GM23338 (cell line): ENCODE results near the gene DDX23. TPM values are rescaled to one million over a fixed set of nuclear protein-coding genes. Genes with fewer than 3 reads are reported as not detected.

Experiments used
- ATAC-seq: fragments of 200-7000 bp; cut with Tn5 transposase; 3 replicates; pipeline ENCODE4 v1.9.1; 2020
- DNase-seq: peaks from one replicate; pipeline ENCODE4 v3.0.0-alpha.2; 2015; ENCODE audit warnings: low spot score
- H2AFZ ChIP-seq: fragments of 200-600 bp; sonication (generic); 2 replicates; pipeline ENCODE4 v1.8.0; 2016; ENCODE audit warnings: antibody characterized with exemption, mild to moderate bottlenecking, moderate library complexity
- H3F3A ChIP-seq: fragments of 200-600 bp; sonication (generic); replicated peaks from 2 replicates; pipeline ENCODE4 v1.8.0; 2017; ENCODE audit warnings: antibody characterized with exemption, mixed run types, low read depth
- H3K27ac ChIP-seq: fragments of 200-600 bp; sonication (generic); 2 replicates; pipeline ENCODE4 v1.6.1; 2016; ENCODE audit warnings: low read depth
- H3K27me3 ChIP-seq: fragments of 200-600 bp; sonication (generic); 2 replicates; pipeline ENCODE4 v1.8.0; 2016; ENCODE audit warnings: mild to moderate bottlenecking, mixed run types, moderate library complexity; ENCODE audit not compliant: insufficient read depth
- H3K36me3 ChIP-seq: fragments of 200-600 bp; sonication (generic); 2 replicates; pipeline ENCODE4 v1.8.0; 2016; ENCODE audit warnings: mild to moderate bottlenecking; ENCODE audit not compliant: insufficient read depth
- H3K4me1 ChIP-seq: fragments of 200-600 bp; sonication (generic); 2 replicates; pipeline ENCODE4 v1.8.0; 2016; ENCODE audit warnings: mild to moderate bottlenecking, moderate library complexity; ENCODE audit not compliant: insufficient read depth
- H3K4me2 ChIP-seq: fragments of 200-600 bp; sonication (generic); 2 replicates; pipeline ENCODE4 v1.7.1; 2017; ENCODE audit warnings: mixed run types
- H3K4me3 ChIP-seq: fragments of 200-600 bp; sonication (generic); 2 replicates; pipeline ENCODE4 v1.6.1; 2016; ENCODE audit warnings: mixed run types
- H3K79me2 ChIP-seq: fragments of 200-600 bp; sonication (generic); replicated peaks from 2 replicates; pipeline ENCODE4 v1.8.0; 2017; ENCODE audit warnings: mild to moderate bottlenecking; ENCODE audit not compliant: insufficient read depth
- H3K9me2 ChIP-seq: fragments of 200-600 bp; sonication (generic); 2 replicates; pipeline ENCODE4 v1.8.0; 2017; ENCODE audit not compliant: insufficient read depth
- H4K20me1 ChIP-seq: fragments of 200-600 bp; sonication (generic); replicated peaks from 2 replicates; pipeline ENCODE4 v1.8.0; 2017; ENCODE audit warnings: mild to moderate bottlenecking; ENCODE audit not compliant: insufficient read depth
- H3K27ac Mint-ChIP-seq: 2 replicates; pipeline ENCODE4 v1.8.0; 2020; ENCODE audit warnings: inconsistent platforms, mild to moderate bottlenecking, moderate library complexity, mixed read lengths
- H3K27me3 Mint-ChIP-seq: 3 replicates; pipeline ENCODE4 v1.8.0; 2022; ENCODE audit warnings: low read depth, mild to moderate bottlenecking, moderate library complexity, mixed read lengths, inconsistent platforms; ENCODE audit not compliant: insufficient read depth, poor library complexity
- H3K36me3 Mint-ChIP-seq: 3 replicates; pipeline ENCODE4 v1.8.0; 2021; ENCODE audit warnings: low read depth, mild to moderate bottlenecking, inconsistent platforms, moderate library complexity, mixed read lengths
- H3K4me1 Mint-ChIP-seq: 3 replicates; pipeline ENCODE4 v1.8.0; 2020; ENCODE audit warnings: mild to moderate bottlenecking, inconsistent platforms, mixed read lengths
- H3K4me3 Mint-ChIP-seq: 3 replicates; pipeline ENCODE4 v1.8.0; 2021; ENCODE audit warnings: moderate library complexity, mild to moderate bottlenecking, inconsistent platforms, mixed read lengths
- H3K9me3 Mint-ChIP-seq: 3 replicates; pipeline ENCODE4 v1.8.0; 2020; ENCODE audit warnings: moderate library complexity, mild to moderate bottlenecking, inconsistent platforms, mixed read lengths
- CREB1 ChIP-seq: fragments of 250-450 bp; sonication (Bioruptor Pico); IDR thresholded peaks from 2 replicates; pipeline ENCODE4 v1.5.0; 2020; ENCODE audit warnings: low read depth, mild to moderate bottlenecking, moderate library complexity
- ETS1 ChIP-seq: IDR thresholded peaks from 2 replicates; pipeline ENCODE4 v1.6.1; 2016; ENCODE audit warnings: antibody characterized with exemption
- EZH2 ChIP-seq: fragments of 200-600 bp; sonication (generic); IDR thresholded peaks from one replicate; pipeline ENCODE4 v1.8.0; 2017; ENCODE audit warnings: antibody characterized with exemption, mild to moderate bottlenecking, low read depth; ENCODE audit not compliant: unreplicated experiment
- EZH2phosphoT487 ChIP-seq: fragments of 200-600 bp; sonication (generic); IDR thresholded peaks from one replicate; pipeline ENCODE4 v1.8.1; 2018; ENCODE audit warnings: antibody characterized with exemption; ENCODE audit not compliant: unreplicated experiment
- JUNB ChIP-seq: IDR thresholded peaks from one replicate; pipeline ENCODE4 v1.6.1; 2016; ENCODE audit warnings: antibody characterized with exemption; ENCODE audit not compliant: unreplicated experiment
- NANOG ChIP-seq: IDR thresholded peaks from 2 replicates; pipeline ENCODE4 v1.6.1; 2016; ENCODE audit warnings: antibody characterized with exemption, borderline replicate concordance
- POLR2AphosphoS5 ChIP-seq: IDR thresholded peaks from 2 replicates; pipeline ENCODE4 v1.6.1; 2016; ENCODE audit warnings: antibody characterized with exemption, low read depth
- STAT1 ChIP-seq: IDR thresholded peaks from one replicate; pipeline ENCODE4 v1.6.1; 2016; ENCODE audit warnings: antibody characterized with exemption; ENCODE audit not compliant: unreplicated experiment
- ZNF114 ChIP-seq: fragments of 250-450 bp; sonication (Bioruptor Pico); IDR thresholded peaks from 2 replicates; pipeline ENCODE4 v1.5.0; 2020; ENCODE audit warnings: mild to moderate bottlenecking, moderate library complexity
- ZNF331 ChIP-seq: fragments of 250-450 bp; sonication (Bioruptor Pico); IDR thresholded peaks from 2 replicates; pipeline ENCODE4 v1.5.0; 2020; ENCODE audit warnings: low read depth, mild to moderate bottlenecking, moderate library complexity
- polyA plus RNA-seq: library from polyadenylated mRNA; unstranded; fragments of >200 nt; fragmentation: Nextera tagmentation; extraction: Ambion mirVana; gene quantifications from 2 replicates; pipeline ENCODE4 v1.2.1, GENCODE V29; 2016
- total RNA-seq: library from RNA; depleted of rRNA; stranded (reverse); fragments of >200 nt; shearing (Covaris generic); gene quantifications from 2 replicates; pipeline ENCODE4 v1.2.3, GENCODE V29; 2014
- TF ChIP-seq, protein P1 (sequence below), 2 experiments: fragments of 200-600 bp in 1 of 2; sonication (generic) in 1 of 2; conservative IDR thresholded peaks; 2 replicates each; pipeline versions ENCODE4 v1.5.1 to v1.6.1; 2016 to 2017; ENCODE audit warnings: antibody characterized with exemption in 2 of 2, low read depth in 2 of 2, mild to moderate bottlenecking in 2 of 2, moderate library complexity in 1 of 2
- TF ChIP-seq, protein P2 (sequence below): IDR thresholded peaks from one replicate; pipeline ENCODE4 v1.6.1; 2018; ENCODE audit warnings: antibody characterized with exemption; ENCODE audit not compliant: unreplicated experiment

Gene DDX23
- total and polyA plus RNA-seq, 2 experiments from 2014 or later = 31.7 to 78.5 TPM

DNA sequence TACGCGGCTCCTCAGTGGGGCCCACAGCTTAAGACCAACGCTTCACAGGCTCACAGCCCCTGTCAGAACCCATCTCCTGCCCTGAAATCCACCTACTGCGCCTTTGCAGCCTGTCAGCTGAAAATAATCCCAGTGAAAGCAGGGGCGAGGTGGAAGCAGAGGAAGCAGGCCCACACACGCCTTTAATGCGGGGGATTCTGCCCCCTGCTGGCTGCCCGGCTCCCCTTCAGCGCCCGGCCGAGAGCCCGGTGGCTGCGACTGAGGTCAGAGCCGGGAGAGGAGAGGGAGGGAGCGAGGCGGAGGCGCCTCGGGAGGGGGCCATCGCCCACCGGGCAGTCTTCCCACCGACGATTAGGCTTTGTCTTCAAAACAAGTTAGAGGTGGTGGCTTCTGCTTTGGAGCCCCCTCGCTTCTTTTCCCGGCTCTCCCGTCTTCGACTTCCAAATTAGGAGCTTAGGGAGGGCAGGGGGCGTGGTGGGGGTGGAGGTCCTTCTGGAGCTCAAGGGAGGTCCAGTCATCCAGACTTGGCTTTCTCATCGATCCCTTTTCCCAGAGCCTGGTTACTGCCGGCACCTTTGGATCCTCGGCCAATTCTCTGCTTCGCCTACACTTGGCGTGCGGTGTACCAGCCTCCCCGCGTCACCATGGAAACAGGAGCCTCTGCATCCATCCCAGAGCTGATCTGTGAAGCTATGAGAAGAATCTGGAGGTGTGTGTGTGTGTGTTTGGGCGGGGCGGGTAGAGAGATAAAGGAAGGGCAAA, 38.9 kb upstream of the DDX23 start:
- peak overlapping the region; percentile 72 for H3K4me2 ChIP-seq
- peaks cover 20% of the 10 kb centered on the region for H3K27me3 Mint-ChIP-seq
- H3K4me1 ChIP-seq = peaks cover 4% of the 10 kb centered on the region; the same call in 1 of the 2 replicates
- H3K27ac Mint-ChIP-seq = no peak overlapping the region
- no peaks in the 10 kb centered on the region for H3K9me3 Mint-ChIP-seq
- peaks cover 9% of the 10 kb centered on the region for H3K27me3 ChIP-seq
- H4K20me1 ChIP-seq = no peaks in the 10 kb centered on the region
- peak; percentile 98 for ATAC-seq
- DNase-seq = peak; percentile 93
- H3K9me2 ChIP-seq = no peaks in the 10 kb centered on the region
- no peaks in the 10 kb centered on the region; the same call in 1 of the 2 replicates for H3F3A ChIP-seq
- H3K36me3 Mint-ChIP-seq = no peaks in the 10 kb centered on the region
- no peaks in the 10 kb centered on the region for H3K36me3 ChIP-seq
- H3K4me3 Mint-ChIP-seq = peak overlapping the region; percentile 72
- H3K4me1 Mint-ChIP-seq = peaks cover 8% of the 10 kb centered on the region; the same call in 2 of the 3 replicates
- peak overlapping the region; percentile 58 for H3K4me3 ChIP-seq
- no peak for TF ChIP-seq EZH2phosphoT487
- TF ChIP-seq, protein P1, sequence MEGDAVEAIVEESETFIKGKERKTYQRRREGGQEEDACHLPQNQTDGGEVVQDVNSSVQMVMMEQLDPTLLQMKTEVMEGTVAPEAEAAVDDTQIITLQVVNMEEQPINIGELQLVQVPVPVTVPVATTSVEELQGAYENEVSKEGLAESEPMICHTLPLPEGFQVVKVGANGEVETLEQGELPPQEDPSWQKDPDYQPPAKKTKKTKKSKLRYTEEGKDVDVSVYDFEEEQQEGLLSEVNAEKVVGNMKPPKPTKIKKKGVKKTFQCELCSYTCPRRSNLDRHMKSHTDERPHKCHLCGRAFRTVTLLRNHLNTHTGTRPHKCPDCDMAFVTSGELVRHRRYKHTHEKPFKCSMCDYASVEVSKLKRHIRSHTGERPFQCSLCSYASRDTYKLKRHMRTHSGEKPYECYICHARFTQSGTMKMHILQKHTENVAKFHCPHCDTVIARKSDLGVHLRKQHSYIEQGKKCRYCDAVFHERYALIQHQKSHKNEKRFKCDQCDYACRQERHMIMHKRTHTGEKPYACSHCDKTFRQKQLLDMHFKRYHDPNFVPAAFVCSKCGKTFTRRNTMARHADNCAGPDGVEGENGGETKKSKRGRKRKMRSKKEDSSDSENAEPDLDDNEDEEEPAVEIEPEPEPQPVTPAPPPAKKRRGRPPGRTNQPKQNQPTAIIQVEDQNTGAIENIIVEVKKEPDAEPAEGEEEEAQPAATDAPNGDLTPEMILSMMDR (conservative IDR thresholded peaks at IDR 0.05; ENCODE audit: low read depth in 2 of 2) = peak; percentile 93 to 96
- TF ChIP-seq CREB1 (CRISPR knock-in tag) = 0 out of 2 replicates have a peak, but pooled peaks have one; percentile 20
- peak overlapping the region; percentile 30; the same call in 1 of the 2 replicates for H2AFZ ChIP-seq
- H3K79me2 ChIP-seq = no peaks in the 10 kb centered on the region
- H3K27ac ChIP-seq = no peak overlapping the region

DNA sequence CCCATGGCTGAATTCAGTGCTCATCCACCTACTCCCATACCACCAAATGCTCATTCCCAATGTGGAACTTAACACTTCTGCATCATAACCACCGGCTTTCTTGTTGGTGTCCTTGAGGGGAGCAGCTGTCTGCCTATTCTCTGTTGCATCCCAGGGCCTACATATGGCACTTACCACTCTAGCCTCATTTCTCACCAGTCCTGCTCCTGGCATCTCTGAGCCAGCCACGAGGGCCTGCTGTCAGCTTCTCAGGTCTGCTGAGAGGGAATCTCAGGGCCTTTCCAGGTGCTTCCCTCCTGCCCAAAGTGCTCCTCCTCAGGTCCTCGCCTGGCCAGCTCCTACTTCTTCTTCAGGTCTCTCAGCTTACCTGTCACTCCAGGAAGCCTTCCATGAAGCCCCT, 37.7 kb upstream of the DDX23 start:
- H2AFZ ChIP-seq = no peak overlapping the region
- no peak overlapping the region for H3K27ac ChIP-seq
- no peaks in the 10 kb centered on the region for H4K20me1 ChIP-seq
- Mint-ChIP-seq H3K4me1 (peaks cover 8% of the 10 kb centered on the region; the same call in 2 of the 3 replicates), H3K27me3 (peaks cover 16% of the 10 kb centered on the region), H3K9me3 (no peaks in the 10 kb centered on the region), H3K36me3 (no peaks in the 10 kb centered on the region), H3K27ac (no peak overlapping the region), H3K4me3 (no peak overlapping the region)
- no peak for ATAC-seq
- peaks cover 9% of the 10 kb centered on the region for H3K27me3 ChIP-seq
- H3K79me2 ChIP-seq = no peaks in the 10 kb centered on the region
- H3F3A ChIP-seq = peaks cover 4% of the 10 kb centered on the region; the same call in 1 of the 2 replicates
- peaks cover 4% of the 10 kb centered on the region for H3K4me1 ChIP-seq
- H3K4me3 ChIP-seq = no peak overlapping the region
- H3K36me3 ChIP-seq = no peaks in the 10 kb centered on the region
- H3K4me2 ChIP-seq = no peak overlapping the region
- DNase-seq = no peak
- no peaks in the 10 kb centered on the region for H3K9me2 ChIP-seq
- TF ChIP-seq POLR2AphosphoS5 (no peak), NANOG (no peak), EZH2 (no peak), ETS1 (no peak), CREB1 (CRISPR knock-in tag) (no peak), ZNF331 (no peak), JUNB (no peak), EZH2phosphoT487 (no peak), STAT1 (no peak), ZNF114 (no peak)
- TF ChIP-seq, protein P2, sequence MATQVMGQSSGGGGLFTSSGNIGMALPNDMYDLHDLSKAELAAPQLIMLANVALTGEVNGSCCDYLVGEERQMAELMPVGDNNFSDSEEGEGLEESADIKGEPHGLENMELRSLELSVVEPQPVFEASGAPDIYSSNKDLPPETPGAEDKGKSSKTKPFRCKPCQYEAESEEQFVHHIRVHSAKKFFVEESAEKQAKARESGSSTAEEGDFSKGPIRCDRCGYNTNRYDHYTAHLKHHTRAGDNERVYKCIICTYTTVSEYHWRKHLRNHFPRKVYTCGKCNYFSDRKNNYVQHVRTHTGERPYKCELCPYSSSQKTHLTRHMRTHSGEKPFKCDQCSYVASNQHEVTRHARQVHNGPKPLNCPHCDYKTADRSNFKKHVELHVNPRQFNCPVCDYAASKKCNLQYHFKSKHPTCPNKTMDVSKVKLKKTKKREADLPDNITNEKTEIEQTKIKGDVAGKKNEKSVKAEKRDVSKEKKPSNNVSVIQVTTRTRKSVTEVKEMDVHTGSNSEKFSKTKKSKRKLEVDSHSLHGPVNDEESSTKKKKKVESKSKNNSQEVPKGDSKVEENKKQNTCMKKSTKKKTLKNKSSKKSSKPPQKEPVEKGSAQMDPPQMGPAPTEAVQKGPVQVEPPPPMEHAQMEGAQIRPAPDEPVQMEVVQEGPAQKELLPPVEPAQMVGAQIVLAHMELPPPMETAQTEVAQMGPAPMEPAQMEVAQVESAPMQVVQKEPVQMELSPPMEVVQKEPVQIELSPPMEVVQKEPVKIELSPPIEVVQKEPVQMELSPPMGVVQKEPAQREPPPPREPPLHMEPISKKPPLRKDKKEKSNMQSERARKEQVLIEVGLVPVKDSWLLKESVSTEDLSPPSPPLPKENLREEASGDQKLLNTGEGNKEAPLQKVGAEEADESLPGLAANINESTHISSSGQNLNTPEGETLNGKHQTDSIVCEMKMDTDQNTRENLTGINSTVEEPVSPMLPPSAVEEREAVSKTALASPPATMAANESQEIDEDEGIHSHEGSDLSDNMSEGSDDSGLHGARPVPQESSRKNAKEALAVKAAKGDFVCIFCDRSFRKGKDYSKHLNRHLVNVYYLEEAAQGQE = no peak
